Limb (tissue), 2 donors: Measurements from ENCODE around the gene KCNAB2.
"Not testable (repeated sequence)": the region's sequence is repeated elsewhere in the genome, so short reads cannot be mapped to it uniquely, and the experiment has no call there.

Experiments used
- DNase-seq, 2 donors: peaks; one replicate each; pipeline ENCODE4 v3.0.0-alpha.2; 2016; ENCODE audit errors: extremely low spot score in 2 of 2

Gene KCNAB2

DNA sequence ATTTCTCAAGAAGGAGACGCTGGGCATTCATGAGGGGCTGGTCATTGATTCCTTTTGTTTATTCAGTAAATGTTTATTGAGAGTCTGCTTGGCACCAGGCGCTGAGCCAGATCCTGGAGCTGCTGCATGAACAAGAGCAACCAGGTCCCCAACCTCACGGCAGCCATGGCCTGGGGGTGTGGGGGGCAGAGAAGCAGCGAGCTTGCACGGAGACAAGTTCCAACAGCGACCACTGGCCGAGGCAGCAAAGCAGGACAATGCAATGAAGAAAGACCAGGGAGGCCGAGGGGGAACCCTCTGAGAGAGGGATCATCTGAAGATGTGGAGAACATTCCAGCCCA, 7.5 kb downstream of the KCNAB2 start:
- DNase-seq: peak in 1 of 2 donors; percentile 51

DNA sequence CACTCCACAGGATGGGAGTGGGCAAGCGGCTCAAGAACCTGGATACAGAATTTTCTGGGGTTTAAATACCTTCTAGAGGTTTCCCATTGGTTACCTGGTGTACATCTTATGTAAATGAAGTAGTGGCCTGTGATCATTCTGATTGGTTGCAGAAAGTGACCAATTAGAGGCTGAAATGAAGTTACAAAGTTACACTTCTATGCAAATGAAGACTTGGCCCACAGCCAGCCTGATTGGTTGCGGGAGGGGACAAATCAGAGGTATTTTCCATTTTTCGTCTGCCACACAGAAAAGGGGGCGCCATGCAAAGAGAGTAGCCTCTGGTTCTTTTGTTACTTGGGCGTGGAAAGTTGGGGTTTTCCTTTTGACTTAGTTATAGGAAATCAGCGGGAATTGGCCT, 8.9 kb downstream of the KCNAB2 start:
- DNase-seq: no peak

DNA sequence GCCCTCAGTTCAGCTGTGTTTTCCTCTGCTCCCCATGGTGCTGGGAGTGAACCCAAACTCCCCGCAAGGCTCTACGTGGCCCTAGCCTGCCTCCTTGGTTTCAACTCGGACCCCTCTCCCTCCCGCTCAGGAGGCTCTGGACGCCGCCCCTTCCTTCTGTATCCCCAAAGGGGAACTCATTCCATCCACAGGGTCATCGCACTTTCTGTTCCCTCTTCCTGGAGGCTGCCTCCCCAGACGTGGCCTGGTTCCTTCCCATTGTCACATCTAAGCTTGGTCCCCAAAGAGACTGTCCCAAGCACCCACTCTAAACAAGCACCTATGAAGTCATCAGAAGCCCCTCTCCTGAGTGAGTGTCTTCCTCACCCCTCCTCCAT, 10.9 kb downstream of the KCNAB2 start:
- no peak for DNase-seq

DNA sequence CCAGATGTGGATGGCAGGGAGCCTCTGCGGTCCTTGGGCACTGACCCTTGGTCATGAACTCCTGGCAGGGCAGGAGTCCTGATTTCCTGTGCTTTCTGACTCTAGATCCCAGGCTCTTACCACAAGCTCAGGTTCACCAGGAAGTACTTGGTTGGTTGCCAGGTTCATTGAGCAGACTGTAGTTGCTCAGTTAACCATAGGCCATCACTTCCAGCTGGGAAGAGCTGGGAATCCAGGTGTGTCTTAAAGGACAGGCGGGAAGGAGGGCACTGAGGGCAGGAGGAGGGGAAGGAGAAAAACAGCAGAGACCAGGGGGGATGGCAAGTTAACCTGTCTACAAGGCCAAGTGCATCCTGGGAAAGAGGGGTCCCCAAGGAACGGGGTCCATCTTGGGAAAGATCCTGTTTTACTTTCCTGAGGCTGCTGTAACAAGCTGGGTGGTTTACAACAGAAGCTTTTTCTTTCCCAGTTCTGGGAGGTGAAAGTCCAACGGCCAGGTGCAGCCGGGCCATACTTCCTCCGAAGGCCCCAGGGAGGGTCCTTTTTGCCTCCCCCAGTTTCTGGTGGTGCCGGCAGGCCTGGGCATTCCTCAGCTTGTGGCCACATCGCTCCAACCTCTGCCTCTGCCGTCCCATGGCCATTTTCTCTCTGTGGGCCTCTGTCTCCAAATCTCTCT, 11.6 kb downstream of the KCNAB2 start:
- DNase-seq: no peak

DNA sequence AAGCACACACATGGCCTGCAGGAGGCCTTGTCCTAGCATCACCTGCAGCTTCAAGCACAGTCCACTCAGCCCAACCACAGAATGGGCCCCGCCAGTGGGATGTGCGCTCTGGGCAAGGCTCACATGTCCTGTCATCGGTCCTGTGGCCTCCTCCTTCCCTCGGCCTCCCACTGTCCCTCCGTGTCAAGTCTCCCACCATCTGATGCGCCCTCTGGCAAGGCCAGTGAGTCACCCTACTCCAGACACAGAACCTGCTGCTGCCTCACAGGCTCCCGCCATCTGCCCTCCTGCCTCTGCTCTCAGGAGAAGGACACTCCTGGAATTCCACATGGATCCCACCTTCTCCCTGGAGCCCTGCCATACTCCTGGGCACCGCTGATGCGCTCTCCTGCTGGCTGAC, 14.2 kb downstream of the KCNAB2 start:
- no peak for DNase-seq

DNA sequence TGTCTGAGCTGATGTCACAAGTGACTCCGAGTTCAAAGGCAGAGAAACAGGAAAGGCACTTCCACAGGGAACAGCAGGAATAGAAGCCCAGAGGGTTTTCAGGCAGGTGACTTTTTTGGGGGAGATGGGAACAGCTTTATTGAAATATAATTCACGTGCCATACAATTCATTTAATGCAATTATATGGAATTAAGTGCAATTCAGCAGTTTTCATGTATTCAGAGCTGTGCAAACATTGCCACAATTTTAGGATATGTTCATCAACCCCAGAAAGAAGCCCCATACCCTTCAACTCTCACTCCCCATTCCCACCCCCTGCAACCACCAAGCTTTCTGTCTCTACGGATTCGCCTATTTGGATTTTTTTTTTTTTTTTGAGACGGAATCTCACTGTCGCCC, 17.0 kb downstream of the KCNAB2 start:
- no peak for DNase-seq

DNA sequence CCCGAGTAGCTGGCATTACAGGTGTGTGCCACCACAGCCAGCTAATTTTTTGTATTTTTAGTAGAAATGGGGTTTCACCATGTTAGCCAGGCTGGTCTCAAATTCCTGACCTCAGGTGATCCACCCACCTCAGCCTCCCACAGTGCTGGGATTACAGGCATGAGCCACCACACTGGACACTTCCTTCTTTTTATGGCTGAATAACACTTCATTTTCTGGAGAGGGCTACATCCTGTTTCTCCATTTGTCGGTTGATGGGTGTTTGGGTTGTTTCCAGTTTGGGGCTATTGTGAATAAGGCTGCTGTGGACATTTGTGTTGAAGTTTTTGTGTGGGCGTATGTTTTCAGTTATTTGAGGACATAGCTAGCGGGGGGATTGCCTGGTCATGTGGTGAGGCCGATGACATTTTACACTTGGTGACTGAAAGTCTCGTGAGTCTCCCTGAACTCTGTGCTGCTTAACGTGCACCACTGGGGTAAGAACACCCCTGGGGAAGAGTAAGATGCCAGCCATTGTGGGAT, 17.9 kb downstream of the KCNAB2 start:
- DNase-seq: not testable (repeated sequence)

DNA sequence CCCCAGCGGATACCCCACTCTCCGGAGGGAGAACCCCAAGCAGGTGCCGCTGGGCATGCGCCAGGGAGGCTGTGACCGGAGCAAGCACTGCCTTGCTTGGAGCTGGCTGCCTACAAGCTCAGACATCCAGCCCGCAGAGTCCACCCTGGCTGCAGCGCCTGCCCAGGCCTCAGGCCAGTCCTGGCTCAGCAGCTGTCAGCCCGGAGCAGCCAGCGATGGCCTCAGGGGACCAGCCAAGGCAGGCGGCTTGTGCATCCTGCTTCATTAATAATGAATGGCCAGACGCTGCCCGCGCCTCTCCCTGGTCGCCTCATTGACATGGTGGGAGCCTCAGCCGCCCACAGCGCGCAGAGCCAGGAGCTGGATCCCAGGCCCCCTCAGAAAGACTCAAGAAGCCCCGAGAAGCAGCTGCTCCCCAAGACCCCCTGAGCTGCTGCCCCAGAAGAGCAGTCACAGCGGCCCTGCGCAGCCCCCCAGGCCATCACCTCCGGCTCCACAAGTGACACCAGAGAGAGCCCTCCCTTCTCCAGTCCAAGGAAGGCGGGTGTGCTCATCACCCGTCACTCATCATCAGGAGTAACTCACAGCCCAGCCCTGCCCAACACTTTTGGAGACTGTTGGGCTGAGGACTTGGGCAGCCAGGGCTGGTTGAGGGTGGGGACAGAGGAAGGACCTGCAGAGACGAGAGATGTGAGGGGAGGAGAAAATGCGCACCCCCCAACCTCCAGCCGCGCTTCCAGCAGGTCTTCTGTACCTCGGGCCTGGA, 19.6 kb downstream of the KCNAB2 start:
- DNase-seq: no peak

DNA sequence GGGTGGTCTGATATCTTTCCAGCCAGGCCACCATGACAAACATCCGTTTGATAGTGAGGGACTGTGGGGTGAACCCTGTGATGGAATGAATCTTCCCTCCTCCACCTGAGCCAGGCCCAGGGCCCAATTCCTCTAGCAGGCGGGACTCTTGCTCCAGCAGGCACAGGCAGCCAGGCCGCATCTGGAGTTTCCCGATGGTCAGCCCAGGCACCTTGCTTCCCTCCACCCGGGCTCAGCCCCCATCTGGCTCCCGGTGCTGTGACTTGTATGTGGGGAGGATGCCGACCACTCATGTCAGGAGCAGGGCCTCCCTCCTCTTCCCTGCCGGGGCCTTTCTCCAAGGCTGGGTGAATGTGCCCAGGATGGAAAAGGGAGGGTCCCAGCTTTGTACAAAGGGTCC, 21.0 kb downstream of the KCNAB2 start:
- no peak for DNase-seq

DNA sequence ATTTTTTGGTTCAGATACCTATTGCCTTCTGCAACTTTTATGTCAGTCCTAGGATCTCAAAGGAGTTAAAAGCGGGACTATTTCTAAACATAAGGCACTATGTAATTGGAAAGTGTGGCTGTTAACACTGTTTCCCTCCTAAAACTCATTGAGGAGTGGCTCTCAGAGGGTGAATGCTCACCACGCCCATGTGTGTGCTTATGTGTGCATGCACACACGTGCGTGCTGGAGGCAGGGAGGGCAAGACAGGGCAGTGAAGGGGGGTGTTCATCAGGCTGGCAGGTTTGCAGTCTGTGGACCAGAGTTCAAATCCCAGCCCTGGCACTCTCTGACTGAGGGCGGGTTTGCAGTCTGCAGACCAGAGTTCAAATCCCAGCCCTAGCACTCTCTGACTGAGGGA, 22.4 kb downstream of the KCNAB2 start:
- no peak for DNase-seq

DNA sequence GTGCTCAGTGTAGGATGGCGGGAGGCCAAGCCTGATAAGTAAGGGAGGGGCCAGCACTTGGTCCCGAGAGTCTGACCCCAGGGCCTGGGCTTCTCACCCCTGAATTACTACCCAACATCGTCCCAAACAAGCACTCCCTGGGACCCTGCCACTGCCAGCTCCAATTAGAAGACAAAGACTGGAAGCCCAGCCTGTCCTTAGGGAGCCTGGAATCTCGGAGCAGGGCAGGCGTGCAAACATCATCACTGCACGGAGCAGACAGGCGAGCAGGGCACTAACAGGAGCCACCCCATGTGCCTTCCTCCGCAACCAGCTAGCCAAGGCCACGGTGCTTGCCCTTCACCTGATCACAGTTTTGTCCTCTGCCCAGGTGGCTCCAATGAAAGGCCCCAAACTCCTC, 23.2 kb downstream of the KCNAB2 start:
- DNase-seq: no peak

DNA sequence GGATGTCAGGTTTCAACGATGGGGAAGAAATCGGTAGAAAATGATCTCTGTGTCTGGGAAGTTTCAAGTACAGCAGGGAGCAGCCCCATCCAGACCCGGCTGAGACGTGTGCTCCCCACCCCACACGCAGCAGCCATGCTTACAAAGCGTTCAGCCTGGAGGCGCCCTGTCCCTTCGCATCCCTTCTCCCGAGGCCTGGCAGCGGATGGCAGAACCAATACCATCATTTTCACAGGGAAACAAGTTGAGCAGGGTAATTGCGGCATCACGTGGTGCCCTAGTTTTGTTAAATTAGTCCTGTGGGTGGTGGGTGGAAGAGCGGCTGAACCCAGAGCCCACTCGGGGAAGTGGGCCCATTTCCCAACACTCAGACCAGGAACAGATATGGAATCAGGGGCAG, 23.9 kb downstream of the KCNAB2 start:
- no peak for DNase-seq

DNA sequence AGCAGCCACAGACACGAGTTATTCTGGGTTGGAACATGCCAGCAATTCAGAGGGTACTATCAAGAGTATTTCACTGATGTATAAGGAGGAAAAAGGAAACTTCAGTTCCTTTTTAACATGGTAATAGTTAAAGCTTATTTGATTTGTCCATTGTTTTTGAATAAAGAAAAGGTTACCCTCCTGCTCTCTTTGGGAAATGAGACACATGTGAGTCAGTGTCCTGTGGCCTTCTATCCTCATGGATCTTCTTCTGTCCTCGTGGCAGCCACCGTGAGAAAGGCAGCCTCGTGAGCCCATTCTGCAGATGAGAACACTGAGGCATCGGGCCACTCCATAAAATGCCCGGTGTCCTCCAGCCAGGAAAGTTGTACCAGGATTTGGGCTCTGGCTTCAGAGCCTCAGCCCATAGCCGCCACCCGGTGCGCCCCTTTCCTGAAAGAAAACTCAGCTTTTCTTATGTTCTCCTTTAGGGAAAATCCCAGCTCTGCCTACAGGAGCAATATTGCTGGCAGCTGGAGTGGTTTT, 24.8 kb downstream of the KCNAB2 start:
- no peak for DNase-seq

DNA sequence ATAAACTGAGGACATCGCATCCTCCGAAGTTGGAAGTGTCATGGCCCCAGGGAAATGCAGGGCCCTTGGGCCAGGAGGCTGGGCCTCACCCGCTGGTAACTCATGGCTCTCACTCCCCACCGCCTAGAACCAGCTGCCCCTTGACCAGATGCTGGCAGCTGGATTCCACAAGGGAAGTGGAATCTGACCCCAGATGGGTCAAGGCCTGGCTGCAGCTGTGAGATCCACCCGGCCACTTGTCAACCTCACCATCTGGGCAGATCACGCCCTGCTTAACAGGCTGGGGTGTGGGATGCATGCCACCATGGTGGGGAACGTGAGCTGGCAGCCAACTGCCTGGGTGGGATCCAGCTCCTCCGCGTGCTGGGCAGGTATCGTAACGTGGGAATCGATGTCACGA, 25.5 kb downstream of the KCNAB2 start:
- no peak for DNase-seq

DNA sequence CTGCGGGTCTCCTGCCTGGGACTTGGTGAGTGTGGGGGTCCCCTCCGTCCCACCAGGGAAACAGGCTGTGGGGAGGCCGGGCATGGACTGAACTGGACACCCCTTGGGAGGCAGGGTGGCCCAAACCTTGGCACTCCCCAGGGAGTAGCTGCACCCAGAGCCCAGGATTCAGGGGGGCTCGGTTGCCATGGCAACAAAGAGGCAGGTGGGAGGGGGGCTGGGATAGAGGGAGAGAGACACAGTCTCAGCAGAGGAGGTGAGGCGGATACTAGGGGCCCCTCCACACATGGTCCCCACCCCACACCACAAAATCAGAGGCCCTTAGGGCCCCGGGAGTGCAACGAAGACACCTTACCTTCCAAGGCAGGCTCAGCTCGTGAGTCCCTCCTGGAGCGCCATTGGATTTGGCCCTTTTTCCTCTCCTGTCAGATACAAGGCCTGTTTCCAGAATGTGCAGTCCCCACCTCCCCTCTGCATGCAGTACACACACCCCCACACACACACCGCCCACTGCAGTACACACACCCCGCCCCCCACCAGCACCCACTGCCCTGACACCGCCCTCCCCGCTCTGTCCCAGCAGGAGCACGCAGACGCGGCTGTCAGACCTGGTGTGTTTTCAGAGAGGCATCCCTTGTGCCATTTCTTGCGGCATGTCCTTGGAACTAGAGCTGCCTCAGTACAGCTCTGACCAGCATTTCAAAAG, 27.2 kb downstream of the KCNAB2 start:
- DNase-seq: no peak

DNA sequence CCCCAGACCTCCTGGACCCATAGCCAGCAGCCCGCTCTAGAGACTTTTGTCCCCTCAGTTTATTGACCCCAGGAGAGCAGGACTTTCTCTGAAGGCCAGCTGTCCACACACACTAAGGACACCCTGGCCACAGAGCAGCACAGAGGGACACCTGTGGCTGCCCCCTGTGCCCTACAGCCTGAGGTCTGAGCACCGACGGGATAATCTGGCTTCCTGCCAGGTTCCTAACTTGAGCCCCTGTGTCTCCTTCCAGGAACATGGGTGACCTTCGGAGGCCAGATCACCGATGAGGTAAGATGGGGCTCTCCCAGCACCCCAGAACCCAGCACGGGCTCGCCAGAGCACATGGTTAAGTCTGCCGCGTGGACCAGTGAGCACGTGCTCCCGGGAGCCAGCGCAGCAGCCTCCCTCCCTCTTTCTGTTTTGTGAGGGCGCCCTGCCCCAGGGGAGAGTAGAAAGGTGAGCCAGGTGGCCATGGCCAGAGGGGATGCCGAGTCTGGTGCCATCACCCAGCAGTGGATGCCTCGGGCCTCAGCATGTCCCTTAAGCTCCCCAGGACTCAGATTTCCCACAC, 27.9 kb downstream of the KCNAB2 start:
- DNase-seq: no peak

DNA sequence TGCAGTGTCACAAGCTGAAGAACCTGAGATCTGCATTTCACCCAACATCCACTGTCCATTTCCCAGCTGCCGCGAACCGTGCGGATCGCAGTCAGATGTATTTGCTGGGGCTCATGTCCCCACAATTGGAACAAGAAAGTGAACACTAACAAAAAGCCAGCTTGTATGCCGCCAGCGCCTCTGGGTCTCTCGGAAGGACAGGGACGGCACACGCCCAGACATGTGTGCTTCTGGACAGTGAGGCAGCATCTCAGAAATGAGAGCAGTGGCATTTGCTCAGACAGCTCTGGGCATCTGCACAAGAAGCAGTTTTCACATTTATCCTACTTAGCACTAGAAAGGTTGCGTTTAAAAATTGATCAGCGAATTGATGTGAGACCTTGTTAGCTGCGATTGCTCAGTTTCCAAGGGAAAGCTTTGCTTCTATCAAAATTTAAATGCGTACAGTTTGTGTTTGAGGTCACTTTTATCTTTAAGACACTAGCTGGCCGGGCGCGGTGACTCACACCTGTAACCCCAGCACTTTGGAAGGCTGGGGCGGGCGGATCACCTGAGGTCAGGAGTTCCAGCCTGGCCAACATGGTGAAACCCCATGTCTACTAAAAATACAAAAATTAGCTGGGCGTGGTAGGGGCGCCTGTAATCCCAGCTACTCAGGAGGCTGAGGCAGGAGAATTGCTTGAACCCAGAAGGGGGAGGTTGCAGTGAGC, 28.7 kb downstream of the KCNAB2 start:
- DNase-seq: no peak

DNA sequence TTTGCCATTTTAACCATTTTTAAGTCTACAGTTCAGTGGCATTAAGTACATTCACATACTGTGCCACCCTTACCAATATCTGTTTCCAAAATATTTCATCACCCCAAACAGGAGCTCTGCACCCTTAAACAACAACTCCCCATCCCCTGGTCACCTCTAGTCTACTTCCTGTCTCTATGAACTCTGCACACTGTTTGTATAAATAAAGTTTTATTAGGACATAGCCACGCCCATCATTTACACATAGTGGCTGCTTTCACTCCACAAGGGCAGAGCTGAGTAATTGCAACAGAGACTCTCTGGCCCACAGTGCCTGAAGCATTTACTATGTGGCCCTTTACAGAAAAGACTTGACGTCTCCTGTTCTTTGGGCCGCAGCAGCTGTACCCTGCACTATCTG, 30.1 kb downstream of the KCNAB2 start:
- no peak for DNase-seq

DNA sequence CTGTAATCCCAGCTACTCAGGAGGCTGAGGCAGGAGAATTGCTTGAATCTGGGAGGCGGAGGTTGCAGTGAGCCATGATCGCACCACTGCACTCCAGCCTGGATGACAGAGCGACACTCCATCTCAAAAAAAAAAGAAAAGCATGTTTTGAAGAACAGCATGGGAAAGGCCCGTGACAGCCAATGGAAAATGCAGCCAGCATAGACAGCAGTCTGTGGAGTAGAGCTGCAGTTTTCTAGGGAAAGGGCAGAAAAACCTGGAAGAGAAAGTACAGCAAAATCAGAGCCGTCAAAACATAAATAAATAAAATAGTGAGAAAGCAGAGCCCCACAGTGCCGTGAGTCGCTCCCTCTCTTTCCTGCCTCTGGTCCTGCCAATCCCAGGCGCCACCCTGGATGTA, 31.4 kb downstream of the KCNAB2 start:
- DNase-seq: not testable (repeated sequence)

DNA sequence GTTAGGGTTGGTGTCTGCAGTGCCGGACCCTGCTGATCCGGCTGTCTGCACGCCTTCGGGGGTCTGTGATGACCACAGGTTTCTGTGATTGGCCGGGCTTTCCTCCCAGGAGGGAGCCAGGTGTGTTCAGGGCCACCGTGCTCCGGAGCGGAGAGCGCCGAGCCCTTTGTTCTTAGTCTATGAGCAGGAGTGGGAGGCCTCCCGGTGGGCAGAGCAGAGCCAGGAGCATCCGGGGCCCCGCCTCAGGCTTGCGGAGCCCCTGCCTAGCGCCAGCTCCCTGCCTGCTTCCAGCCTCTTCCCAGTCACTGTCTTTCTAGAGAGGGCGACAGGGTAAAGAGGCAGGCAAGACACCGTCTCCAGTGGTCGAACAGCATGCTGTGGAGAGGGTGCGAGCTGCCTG, 31.8 kb downstream of the KCNAB2 start:
- DNase-seq: no peak

DNA sequence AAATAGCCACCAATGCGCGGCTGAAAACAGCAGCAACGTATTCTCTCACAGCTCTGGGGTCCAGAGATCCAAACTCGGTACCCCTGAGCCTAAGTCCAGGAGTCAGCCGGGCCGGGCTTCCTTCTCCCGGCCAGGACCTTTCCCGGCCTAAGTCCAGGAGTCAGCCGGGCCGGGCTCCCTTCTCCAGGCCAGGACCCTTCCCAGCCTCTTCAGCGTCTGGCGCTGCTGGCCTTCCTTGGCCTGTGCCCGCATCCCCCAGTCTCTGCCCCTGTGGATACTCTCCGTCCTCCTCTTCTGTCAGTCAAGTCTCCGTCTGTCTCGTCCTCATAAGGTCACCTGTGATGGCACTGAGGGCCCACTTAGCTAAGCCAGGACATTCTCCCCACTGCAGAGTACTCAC, 32.2 kb downstream of the KCNAB2 start:
- no peak for DNase-seq
